Suppressor macrophage (primary cell): ENCODE results near the gene KAZN.

Experiments used
- DNase-seq, 4 experiments: peaks; one replicate each; pipeline ENCODE4 v3.0.0-alpha.2; 2020 to 2022

Gene KAZN

DNA sequence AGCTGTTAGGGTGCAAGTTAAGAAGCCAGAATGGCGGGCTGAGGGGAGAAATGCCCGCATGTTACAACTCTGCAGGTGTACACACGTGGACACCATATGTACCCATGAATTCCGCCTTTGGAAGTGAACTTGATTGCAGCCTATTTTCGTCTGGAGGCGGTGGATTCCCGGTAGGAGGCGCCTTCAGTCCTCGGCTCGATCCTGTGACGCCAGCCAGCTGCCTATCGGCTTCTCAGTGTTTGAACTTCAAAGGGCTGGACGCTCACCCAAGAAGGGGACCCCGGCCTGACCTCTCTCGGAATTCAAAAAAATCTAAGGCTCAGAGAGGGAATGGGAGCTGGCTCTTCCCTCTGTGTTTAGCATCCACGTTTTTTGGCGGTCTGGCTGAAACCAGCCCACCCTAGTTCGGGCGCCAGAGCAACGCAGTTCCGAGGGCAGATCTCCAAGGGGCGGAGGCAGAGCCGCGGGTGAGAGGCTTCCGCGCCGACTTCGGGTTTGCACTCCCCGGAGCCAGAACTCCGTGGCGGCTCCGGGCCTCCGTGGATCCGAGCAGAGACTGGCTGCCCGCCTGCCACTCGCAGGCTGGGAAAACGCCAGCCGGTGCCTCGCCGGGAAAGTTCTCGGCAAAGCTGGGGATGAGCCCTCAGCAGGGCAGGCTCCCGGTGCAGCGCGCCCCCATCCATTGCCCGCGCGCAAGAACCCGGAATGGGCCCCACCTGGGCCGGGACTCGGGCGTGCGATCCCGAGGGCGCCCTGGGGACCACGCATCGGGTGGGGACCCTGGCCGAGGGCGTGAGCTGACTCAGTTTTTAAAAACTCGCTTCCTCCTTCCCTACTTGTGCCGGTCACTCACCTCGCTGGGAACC, 554.1 kb downstream of the KAZN start:
- peak; percentile 84 to 93 (median 90) for DNase-seq

DNA sequence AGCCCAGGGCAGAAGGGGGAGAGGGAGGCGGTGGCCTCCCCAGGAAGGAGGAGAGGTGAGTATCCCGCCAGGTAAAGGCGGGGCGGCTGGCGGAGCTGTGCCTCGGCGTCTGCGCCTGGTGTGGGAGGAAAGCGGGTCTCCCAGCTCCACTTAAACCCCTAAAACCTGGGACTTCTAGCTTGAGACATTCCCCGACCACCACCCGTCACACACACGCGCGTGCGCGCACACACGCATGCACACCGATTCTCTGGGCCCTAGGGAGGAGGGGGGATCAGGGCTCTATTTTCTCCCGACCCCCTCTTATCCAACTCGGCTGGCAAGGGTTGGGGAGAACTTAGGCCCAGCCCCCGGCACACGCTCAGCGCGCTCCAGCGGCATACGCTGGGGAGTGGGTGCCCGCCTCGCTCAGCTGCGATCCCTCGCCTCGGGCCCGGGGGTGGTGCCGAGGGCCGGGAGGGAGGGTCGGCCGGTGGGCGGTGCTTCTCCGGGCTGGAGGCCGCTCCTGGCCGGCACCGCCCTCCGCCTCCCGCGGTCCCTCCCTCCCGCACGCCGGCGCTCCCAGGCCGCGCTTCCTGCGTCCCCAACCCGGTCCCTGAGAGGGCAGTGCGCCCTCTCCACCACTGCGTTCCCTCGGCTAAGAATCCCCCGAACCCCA, 554.8 kb downstream of the KAZN start, which contains the start of gene TMEM51:
Gene TMEM51, plus strand, starts transcription at position 564 of the 658 bp plus-strand sequence. CDS start 61,341 bp downstream, outside the sequence.
- DNase-seq: peak; percentile 83 to 95 (median 89)

DNA sequence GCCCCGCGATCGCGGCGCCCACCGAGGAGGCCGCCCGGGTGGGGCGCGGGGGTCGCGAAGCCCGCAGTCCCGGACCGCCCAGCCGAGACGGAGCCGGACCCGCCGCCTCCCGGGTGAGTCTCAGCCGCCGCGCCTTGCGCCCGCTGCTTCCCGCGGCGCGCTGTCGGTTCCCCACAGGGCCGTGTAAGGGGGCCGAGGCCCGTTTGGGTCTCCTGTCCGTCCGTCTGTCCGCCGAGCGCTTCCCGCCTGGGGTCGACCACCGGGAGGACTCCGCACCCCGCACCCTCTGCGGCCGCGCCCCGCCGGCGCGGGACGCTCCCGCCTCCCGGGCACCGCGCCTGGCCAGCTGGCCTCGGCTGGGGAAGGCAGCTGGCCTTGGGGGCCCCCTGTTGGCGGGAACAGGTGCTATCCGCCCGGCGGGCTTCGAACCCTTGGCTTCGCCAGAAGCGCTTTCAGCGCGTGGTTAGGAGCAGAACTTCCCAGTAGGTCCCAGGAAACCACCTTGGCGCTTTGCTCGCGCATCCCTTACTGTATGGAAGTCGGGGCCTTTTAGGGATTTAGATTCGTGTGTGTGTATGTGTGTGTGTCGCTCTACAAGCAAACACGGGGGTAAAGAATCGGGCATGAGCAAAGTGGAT, 555.5 kb downstream of the KAZN start:
- DNase-seq: peak; percentile 75 to 91 (median 84)

DNA sequence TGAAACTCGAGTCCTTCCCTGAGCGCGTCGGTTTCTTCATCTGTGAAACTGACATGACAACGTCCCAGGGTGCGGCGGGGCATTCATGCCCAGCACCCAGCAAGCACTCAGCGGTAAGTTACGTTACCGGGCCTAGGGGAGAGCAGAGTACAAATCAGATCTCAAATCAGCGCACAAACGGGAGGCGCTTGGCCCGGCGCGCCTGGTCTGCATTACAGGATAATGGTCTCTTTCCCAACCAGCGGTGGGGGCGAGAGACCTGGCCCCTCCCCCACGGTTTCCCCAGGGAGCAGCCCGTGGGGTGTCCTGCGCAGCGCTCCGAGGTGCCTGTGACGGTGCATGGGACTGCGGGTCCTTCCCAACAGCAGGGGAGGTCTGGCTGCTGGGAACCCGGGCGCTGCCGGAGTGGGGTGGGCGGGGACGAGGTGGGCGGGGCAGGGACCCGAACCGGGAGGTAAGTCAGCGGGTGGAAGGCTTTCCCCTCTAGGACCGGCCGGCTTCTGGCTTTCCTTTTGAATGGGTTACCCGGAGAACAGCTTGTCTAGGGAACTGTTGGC, 556.1 kb downstream of the KAZN start:
- peak in 3 of 4 experiments; percentile 52 to 67 (median 55) for DNase-seq

DNA sequence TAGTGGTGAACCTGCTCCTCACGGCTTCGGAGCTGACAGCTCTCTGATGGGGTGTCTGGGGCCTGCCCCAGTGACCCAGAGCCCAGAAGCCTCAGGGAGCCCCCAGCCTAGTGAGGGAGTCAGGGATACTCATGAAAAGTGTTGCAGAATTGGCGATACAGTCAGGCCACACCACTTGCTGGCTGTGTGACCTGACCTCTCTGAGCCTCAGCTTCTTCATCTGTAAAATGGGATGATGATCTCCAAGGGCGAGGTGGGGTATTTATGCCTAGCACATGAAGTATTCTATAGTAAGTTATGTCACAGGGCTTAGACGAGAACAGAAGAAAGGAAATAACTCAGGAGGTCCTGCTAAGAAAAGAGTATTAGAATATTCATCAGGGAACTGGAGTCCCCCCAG, 556.7 kb downstream of the KAZN start:
- DNase-seq: no peak

DNA sequence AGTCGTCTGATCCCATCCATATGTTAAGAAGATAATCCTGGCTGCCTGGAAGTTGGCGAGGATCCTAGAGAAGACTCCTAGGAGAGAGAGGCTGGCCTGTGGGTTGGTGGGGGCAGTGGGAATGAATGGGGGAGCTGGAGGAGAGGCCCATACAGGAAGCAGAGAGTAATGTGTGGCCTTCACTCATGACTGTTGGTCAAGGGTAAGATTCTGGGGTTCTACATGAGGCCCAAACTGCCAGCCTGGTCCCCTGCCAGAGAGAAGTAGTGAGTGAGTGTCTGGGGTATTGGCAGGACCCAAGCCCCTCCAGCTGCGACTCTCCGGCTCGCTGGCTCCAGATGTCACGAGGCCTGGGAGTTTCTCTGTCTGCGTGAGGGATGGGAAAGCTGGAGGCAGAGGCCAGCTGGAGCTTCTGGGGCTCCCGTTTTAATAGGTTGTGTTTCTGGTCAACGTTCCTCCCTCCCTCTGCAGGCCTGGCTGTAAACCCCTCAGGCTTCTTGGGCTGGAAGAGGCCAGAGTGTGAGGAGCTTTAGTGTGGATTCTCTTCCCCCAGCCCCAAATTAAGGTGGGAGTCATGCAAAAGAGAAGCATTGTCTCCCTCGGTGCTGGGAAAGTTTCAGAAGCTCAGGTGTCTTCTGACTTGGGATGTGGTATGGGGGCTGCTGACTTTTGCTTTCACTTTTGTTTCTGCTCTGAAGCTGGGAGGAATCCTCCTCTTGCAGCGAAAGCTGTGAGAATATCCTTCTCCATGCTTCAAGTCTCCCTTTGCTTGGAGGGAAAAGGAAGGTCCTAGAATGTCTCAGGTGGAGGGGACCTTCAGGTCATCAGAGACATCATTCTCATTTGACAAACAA, 557.6 kb downstream of the KAZN start:
- DNase-seq: no peak

DNA sequence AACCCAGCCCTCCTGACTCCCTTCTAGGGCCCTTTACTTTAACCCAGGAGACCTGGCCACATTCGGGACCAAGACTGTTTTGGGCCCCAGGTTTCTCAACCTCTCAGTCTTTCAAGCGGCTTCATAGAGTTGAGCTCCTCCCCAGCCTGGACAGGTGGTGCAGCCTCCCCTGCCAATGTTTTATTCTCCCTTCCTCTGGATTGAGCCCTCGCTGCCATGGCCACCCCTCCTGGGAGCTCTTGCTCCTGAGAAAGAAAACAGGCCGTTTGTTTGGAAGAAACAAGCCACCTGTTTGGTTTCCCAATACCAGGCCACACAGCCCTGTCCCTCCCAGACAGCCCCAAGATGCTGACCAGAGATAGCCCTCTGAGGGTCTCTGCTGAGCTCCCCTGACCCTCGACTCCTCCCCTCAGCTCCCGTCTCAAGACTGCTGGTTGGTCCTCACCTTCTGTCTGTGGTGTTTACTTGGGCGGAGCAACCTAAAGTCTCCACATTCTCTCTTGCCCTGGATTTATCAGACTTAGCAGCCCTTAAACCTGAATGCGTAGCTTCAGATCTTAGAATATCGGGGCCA, 558.4 kb downstream of the KAZN start:
- no peak for DNase-seq

DNA sequence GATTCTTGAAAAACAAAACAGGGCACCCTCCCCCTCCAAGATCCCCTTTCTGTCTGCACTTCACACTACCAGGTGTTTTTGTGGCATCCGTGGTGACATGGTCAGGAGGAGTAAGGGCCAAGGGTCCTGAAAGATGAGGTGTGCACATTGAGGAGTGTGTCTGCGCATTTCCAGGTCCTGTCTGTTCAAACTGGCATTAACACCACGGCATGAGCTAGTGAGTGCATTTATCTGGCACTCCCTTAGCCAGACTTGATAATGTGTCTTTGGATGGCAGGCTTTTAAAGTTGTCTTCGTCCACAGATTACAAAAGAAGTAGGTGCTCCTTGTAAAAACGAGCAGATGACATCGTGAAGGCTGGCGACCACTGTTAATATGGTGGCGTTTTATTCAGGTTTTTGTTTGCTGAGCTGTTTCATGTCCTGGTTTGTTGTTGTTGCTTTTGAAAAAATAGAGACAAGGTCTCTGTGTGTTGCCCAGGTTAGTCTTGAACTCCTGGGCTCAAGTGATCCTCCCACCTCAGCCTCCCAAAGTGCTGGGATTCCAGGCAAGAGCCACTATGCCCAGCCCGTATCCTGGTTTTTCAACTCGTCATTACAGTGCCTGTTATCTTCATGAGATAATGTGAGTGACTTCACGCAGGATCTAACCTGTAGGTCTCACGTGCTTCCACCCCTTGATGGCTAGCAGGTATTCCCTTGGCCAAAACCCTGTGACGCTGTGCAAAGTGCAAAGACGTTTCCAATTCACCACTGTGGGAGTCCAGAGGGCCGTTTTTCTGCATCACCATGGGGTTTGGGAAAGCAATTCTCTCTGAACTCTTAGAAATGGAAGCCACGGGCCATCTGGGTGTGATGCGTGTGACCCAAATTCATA, 559.3 kb downstream of the KAZN start:
- no peak for DNase-seq

DNA sequence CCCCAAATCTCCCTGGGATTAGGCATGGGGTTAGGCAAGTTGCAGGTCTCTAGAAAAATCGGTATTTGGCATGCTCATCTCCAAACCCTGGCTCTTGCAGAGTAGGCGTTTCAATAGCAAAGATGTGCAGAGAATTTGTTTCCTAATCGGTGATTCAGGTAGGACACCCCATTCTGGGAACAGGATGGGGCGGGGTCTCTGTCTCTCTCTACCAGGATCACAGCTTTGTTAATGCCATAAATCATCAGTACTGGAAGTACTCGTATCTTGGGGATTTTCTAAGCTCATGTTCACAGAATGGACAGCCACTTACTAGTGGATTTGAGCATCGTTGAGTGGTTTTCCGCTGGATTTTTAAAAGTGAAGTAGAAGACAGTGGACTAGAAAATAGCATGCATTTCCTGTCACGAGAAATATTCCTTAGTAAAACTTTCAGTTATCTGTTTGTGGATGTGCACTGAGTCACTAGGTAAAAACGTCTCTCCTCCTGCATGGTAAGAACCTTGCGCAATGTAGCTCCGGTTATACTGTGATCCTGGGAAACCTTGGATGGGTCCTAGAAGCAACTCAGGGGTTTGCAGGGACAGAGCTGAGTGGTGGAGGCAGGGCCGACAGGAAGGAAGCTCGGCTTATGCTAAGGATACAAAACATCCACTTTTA, 560.2 kb downstream of the KAZN start:
- peak in 2 of 4 experiments; percentile 21 to 31 for DNase-seq

DNA sequence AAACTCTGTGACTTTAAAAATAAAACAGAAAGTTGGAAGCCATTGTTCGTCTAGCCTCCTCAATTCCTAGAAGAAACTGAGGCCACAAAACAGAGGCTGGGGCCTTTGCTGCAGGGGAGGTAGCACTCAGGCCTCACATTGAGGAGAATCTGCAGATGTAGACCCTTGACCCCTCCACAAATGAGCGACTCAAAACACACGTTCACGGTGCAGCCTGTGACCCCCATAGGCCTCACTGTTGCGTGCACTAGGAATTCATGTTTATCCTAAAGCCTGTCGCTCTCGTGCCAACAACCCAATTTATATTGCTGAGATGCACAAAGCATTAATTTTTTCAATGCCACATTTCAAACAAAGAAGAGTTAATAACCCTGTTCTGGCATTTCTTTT, 560.7 kb downstream of the KAZN start:
- DNase-seq: no peak

DNA sequence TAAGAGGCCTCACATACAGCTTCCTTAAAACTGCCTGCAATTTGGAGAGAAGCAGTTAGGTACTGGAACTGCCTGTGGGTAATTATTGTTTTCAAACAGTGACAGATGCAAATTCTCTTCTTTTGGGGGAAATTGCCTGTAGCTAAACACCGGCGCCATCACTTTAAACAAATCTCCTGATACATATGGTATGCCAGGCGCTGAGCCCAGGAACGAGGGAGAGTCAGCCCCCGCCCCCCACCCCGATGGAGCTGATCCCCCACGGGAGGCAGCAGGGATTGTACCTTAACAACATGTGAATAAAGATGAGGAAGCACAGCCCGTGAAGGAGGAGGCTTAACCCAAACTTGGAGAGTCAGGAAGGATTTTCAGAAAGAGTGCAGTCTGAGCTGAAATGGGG, 562.1 kb downstream of the KAZN start:
- DNase-seq: no peak

DNA sequence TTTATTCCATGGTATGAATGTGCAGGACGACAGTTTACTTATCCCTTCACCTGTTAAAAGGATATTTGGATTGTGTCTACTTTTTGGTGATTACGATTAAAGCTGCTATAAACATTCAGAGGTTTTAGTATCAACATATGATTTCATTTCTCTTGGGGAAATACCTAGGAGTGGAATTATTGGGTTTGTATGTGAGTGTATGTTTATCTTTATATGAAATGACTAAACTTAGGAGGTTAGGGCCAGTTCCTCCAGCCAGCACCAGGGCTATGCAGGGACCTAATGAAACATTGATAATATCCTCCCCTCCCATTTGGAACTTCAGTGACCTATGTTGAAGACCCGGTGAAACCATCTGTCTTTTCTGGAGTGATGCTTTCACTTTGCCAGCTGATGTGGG, 568.9 kb downstream of the KAZN start:
- no peak for DNase-seq
